Stimulated activated CD4-positive, alpha-beta T cell treated with anti-CD3 and anti-CD28 coated beads, Interleukin-2, amount 100 ng/mL, for 24 hours (primary cell): ENCODE data around the gene LAMTOR5.
"Not testable (repeated sequence)": the region's sequence is repeated elsewhere in the genome, so short reads cannot be mapped to it uniquely, and the experiment has no call there.

Experiments used
- DNase-seq, 2 donors: peaks; one replicate each; pipeline ENCODE4 v3.0.0-alpha.2; 2020

Gene LAMTOR5

GRCh38 chr1:110407260-110408210, at the start of gene LAMTOR5:
LAMTOR5 (minus strand) TSS chr1:110407694; CDS start chr1:110407620, 74 bp downstream.
- DNase-seq = peak; percentile 93

GRCh38 chr1:110457206-110457605, 49.7 kb upstream of the LAMTOR5 start:
- no peak for DNase-seq

- no peak for DNase-seq
These were observed 47.7 kb upstream of the LAMTOR5 start for GRCh38 chr1:110455151-110455550.

- DNase-seq = no peak
These were observed 46.8 kb upstream of the LAMTOR5 start for GRCh38 chr1:110454328-110454727.

GRCh38 chr1:110453829-110454228, 46.3 kb upstream of the LAMTOR5 start:
- DNase-seq = no peak

- no peak for DNase-seq
These were observed 44.8 kb upstream of the LAMTOR5 start for GRCh38 chr1:110452330-110452729.

GRCh38 chr1:110450929-110451328, 43.4 kb upstream of the LAMTOR5 start, which contains the start of gene PROK1:
PROK1 (plus strand) TSS chr1:110451149; CDS start chr1:110451217, 68 bp downstream.
- no peak for DNase-seq

GRCh38 chr1:110449661-110450651, 42.5 kb upstream of the LAMTOR5 start:
- DNase-seq = no peak

GRCh38 chr1:110444561-110444960, 37.1 kb upstream of the LAMTOR5 start:
- DNase-seq = no peak

- no peak for DNase-seq
These were observed 36.0 kb upstream of the LAMTOR5 start for GRCh38 chr1:110443451-110443850.

- no peak for DNase-seq
These were observed 34.4 kb upstream of the LAMTOR5 start for GRCh38 chr1:110441888-110442287.

GRCh38 chr1:110440877-110441276, 33.4 kb upstream of the LAMTOR5 start:
- DNase-seq = no peak

GRCh38 chr1:110439873-110440272, 32.4 kb upstream of the LAMTOR5 start:
- not testable (repeated sequence) for DNase-seq

GRCh38 chr1:110438893-110439292, 31.4 kb upstream of the LAMTOR5 start:
- no peak for DNase-seq

GRCh38 chr1:110437645-110438299, 30.3 kb upstream of the LAMTOR5 start:
- DNase-seq = not testable (repeated sequence)

GRCh38 chr1:110436635-110437034, 29.1 kb upstream of the LAMTOR5 start:
- no peak for DNase-seq

GRCh38 chr1:110434946-110435345, 27.5 kb upstream of the LAMTOR5 start:
- no peak for DNase-seq

GRCh38 chr1:110433803-110434202, 26.3 kb upstream of the LAMTOR5 start:
- no peak for DNase-seq

GRCh38 chr1:110433213-110433612, 25.7 kb upstream of the LAMTOR5 start:
- no peak for DNase-seq

GRCh38 chr1:110430901-110431300, 23.4 kb upstream of the LAMTOR5 start:
- DNase-seq = no peak

GRCh38 chr1:110430366-110430765, 22.9 kb upstream of the LAMTOR5 start:
- no peak for DNase-seq

GRCh38 chr1:110428946-110429345, 21.5 kb upstream of the LAMTOR5 start:
- no peak for DNase-seq

- DNase-seq = no peak
These were observed 19.4 kb upstream of the LAMTOR5 start for GRCh38 chr1:110426854-110427253.
